Liver (tissue), 9 donors: ENCODE data around the gene COPS4. TPM values are rescaled to one million over a fixed set of nuclear protein-coding genes. Genes with fewer than 3 reads are reported as not detected.
A peak's percentile ranks its signal among the peaks of the same experiment; 100 is the strongest.
"Not testable (repeated sequence)": the region's sequence is repeated elsewhere in the genome, so short reads cannot be mapped to it uniquely, and the experiment has no call there.

Experiments used
- DNase-seq: peaks from one replicate; pipeline ENCODE4 v3.0.0-alpha.2; 2017; ENCODE audit warnings: low spot score
- H3K27ac ChIP-seq, 2 donors: one replicate each; pipeline ENCODE4 v1.7.0; 2013; ENCODE audit warnings: inconsistent platforms in 2 of 2, low read length in 2 of 2, control low read depth in 1 of 2, low read depth in 1 of 2, mild to moderate bottlenecking in 1 of 2
- H3K27me3 ChIP-seq, 4 donors: one replicate each; pipeline versions ENCODE4 v1.6.1 to v1.7.0; 2013; ENCODE audit warnings: low read length in 3 of 4, inconsistent platforms in 1 of 4, mild to moderate bottlenecking in 1 of 4, moderate library complexity in 1 of 4; ENCODE audit not compliant: control insufficient read depth in 4 of 4, insufficient read depth in 4 of 4
- H3K36me3 ChIP-seq, 4 donors: one replicate each; pipeline versions ENCODE4 v1.6.1 to v1.7.0; 2013; ENCODE audit warnings: low read length in 3 of 4, mild to moderate bottlenecking in 3 of 4, low read depth in 1 of 4, moderate library complexity in 1 of 4; ENCODE audit not compliant: control insufficient read depth in 4 of 4, insufficient read depth in 3 of 4
- H3K4me1 ChIP-seq, 4 donors: one replicate each; pipeline versions ENCODE4 v1.6.1 to v1.7.0; 2013; ENCODE audit warnings: low read length in 3 of 4, mild to moderate bottlenecking in 3 of 4, moderate library complexity in 1 of 4; ENCODE audit not compliant: control insufficient read depth in 4 of 4, insufficient read depth in 4 of 4
- H3K4me3 ChIP-seq, 3 donors: one replicate each; pipeline versions ENCODE4 v1.6.1 to v1.7.0; 2013; ENCODE audit warnings: low read length in 3 of 3, control low read depth in 1 of 3, low read depth in 1 of 3, mild to moderate bottlenecking in 1 of 3
- H3K9ac ChIP-seq, 2 donors: one replicate each; pipeline ENCODE4 v1.7.0; 2013; ENCODE audit warnings: low read length in 2 of 2, mild to moderate bottlenecking in 2 of 2, moderate library complexity in 2 of 2, control low read depth in 1 of 2, low read depth in 1 of 2
- H3K9me3 ChIP-seq, 4 donors: one replicate each; pipeline versions ENCODE4 v1.6.1 to v1.7.0; 2013; ENCODE audit warnings: low read length in 3 of 4; ENCODE audit not compliant: control insufficient read depth in 4 of 4
- EGR1 ChIP-seq, 2 donors: IDR thresholded peaks; 2 replicates each; pipeline ENCODE4 v1.6.1; 2016 to 2018; ENCODE audit warnings: antibody characterized with exemption in 2 of 2, low read depth in 2 of 2
- FOXA2 ChIP-seq: IDR thresholded peaks from 2 replicates; pipeline ENCODE4 v1.6.1; 2016; ENCODE audit warnings: antibody characterized with exemption
- GABPA ChIP-seq, 2 donors: IDR thresholded peaks in 1 of 2; conservative IDR thresholded peaks in 1 of 2; 2 replicates each; pipeline ENCODE4 v1.6.1; 2016; ENCODE audit warnings: antibody characterized with exemption in 2 of 2, mild to moderate bottlenecking in 1 of 2, moderate library complexity in 1 of 2
- HNF4A ChIP-seq, 2 donors: conservative IDR thresholded peaks; 2 replicates each; pipeline ENCODE4 v1.6.1; 2016; ENCODE audit warnings: antibody characterized with exemption in 2 of 2, mild to moderate bottlenecking in 2 of 2
- HNF4G ChIP-seq: IDR thresholded peaks from 2 replicates; pipeline ENCODE4 v1.6.1; 2016; ENCODE audit warnings: antibody characterized with exemption
- JUND ChIP-seq, 2 donors: IDR thresholded peaks; 2 replicates each; pipeline ENCODE4 v1.6.1; 2016; ENCODE audit warnings: antibody characterized with exemption in 2 of 2
- MAX ChIP-seq: IDR thresholded peaks from 2 replicates; pipeline ENCODE4 v1.6.1; 2016; ENCODE audit warnings: antibody characterized with exemption
- RAD21 ChIP-seq, 2 donors: IDR thresholded peaks; 2 replicates each; pipeline ENCODE4 v1.6.1; 2016; ENCODE audit warnings: antibody characterized with exemption in 2 of 2, mild to moderate bottlenecking in 2 of 2
- RXRA ChIP-seq, 2 donors: IDR thresholded peaks; 2 replicates each; pipeline ENCODE4 v1.6.1; 2017 to 2018; ENCODE audit warnings: antibody characterized with exemption in 2 of 2, mild to moderate bottlenecking in 1 of 2
- SP1 ChIP-seq: IDR thresholded peaks from 2 replicates; pipeline ENCODE4 v1.6.1; 2018; ENCODE audit warnings: antibody characterized with exemption, mild to moderate bottlenecking
- TAF1 ChIP-seq: conservative IDR thresholded peaks from 2 replicates; pipeline ENCODE4 v1.6.1; 2016; ENCODE audit warnings: antibody characterized with exemption, mild to moderate bottlenecking
- YY1 ChIP-seq: IDR thresholded peaks from 2 replicates; pipeline ENCODE4 v1.6.1; 2016; ENCODE audit warnings: antibody characterized with exemption, mild to moderate bottlenecking
- WGBS: extraction: QIAGEN DNeasy Blood & Tissue Kit; methylation state at CpG from one replicate; pipeline ENCODE4 v1.1.7; 2013; 5-methylcytosine and 5-hydroxymethylcytosine counted together
- polyA plus RNA-seq, 2 donors: library from polyadenylated mRNA; stranded (reverse) in 1 of 2; unstranded in 1 of 2; fragments of 200-250 nt in 1 of 2; fragments of >200 nt in 1 of 2; fragmentation: Nextera tagmentation in 1 of 2; extraction: Ambion mirVana in 1 of 2; gene quantifications; one replicate each; pipeline versions ENCODE4 v1.2.1 to v1.2.3, GENCODE V29; 2013 to 2015
- total RNA-seq, 2 donors: library from RNA; depleted of rRNA; stranded (reverse); fragments of >200 nt; gene quantifications; one replicate each; pipeline ENCODE4 v1.2.3, GENCODE V29; 2014
- TF ChIP-seq, protein P1 (sequence below): IDR thresholded peaks from 2 replicates; pipeline ENCODE4 v1.6.1; 2016; ENCODE audit warnings: antibody characterized with exemption
- TF ChIP-seq, protein P2 (sequence below): IDR thresholded peaks from 2 replicates; pipeline ENCODE4 v1.6.1; 2016; ENCODE audit warnings: antibody characterized with exemption
- TF ChIP-seq, protein P3 (sequence below): IDR thresholded peaks from 2 replicates; pipeline ENCODE4 v1.6.1; 2016; ENCODE audit warnings: antibody characterized with exemption, mild to moderate bottlenecking
- TF ChIP-seq, protein P4 (sequence below): fragments of 150-350 bp; IDR thresholded peaks from 2 replicates; pipeline ENCODE4 v1.5.1; 2017; ENCODE audit warnings: improper control_type of control experiment, low read depth, low read length; ENCODE audit not compliant: missing input control
- donor health status: healthy.
- donor health status: healthy.
- donor health status: healthy.
- donor health status: healthy.
- donor health status: healthy.

Gene COPS4
- total and polyA plus RNA-seq, 4 donors = 15.3 to 46.3 (median 17.4) TPM

DNA sequence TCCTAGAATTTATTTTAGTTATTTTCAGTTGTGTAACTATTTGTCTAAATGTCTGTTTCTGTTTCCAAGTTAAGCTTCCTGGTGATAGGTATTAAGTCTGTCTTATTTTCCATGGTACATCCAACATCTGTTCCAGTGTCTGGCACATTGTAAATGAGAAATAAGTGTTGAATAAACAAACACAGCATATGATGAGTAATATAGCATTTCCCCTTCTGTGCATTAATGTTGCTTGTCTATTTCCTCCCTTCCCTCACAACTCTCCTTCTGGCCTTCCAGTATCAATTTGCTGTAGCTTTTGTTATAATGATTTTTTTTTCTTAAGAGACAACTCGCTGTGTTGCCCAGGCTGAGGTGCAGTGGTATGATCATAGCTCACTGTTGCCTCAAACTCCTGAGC is 36.1 kb downstream of the COPS4 start:
- WGBS = 98% methylated on average over 1 of the region's 1 CpG
- no peaks in the 10 kb centered on the region for H3K4me1 ChIP-seq
- H3K36me3 ChIP-seq = peaks cover 11 to 33% (median 26%) of the 10 kb centered on the region in 4 donors
- H3K9ac ChIP-seq = no peak overlapping the region
- H3K27ac ChIP-seq = no peak overlapping the region
- DNase-seq = no peak
- no peaks in the 10 kb centered on the region for H3K27me3 ChIP-seq
- TF ChIP-seq RAD21 (IDR thresholded peaks at IDR 0.05) (no peak), HNF4A (conservative IDR thresholded peaks at IDR 0.05) (no peak), FOXA2 (no peak), HNF4G (no peak), JUND (IDR thresholded peaks at IDR 0.05) (no peak), TAF1 (no peak), GABPA (IDR thresholded peaks at IDR 0.05 in 1 of 2, conservative IDR thresholded peaks at IDR 0.05 in 1 of 2) (no peak), RXRA (IDR thresholded peaks at IDR 0.05) (no peak), SP1 (no peak), MAX (no peak), EGR1 (IDR thresholded peaks at IDR 0.05; ENCODE audit: low read depth in 2 of 2) (no peak)
- TF ChIP-seq, protein P1, sequence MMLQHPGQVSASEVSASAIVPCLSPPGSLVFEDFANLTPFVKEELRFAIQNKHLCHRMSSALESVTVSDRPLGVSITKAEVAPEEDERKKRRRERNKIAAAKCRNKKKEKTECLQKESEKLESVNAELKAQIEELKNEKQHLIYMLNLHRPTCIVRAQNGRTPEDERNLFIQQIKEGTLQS = no peak
- TF ChIP-seq, protein P2, sequence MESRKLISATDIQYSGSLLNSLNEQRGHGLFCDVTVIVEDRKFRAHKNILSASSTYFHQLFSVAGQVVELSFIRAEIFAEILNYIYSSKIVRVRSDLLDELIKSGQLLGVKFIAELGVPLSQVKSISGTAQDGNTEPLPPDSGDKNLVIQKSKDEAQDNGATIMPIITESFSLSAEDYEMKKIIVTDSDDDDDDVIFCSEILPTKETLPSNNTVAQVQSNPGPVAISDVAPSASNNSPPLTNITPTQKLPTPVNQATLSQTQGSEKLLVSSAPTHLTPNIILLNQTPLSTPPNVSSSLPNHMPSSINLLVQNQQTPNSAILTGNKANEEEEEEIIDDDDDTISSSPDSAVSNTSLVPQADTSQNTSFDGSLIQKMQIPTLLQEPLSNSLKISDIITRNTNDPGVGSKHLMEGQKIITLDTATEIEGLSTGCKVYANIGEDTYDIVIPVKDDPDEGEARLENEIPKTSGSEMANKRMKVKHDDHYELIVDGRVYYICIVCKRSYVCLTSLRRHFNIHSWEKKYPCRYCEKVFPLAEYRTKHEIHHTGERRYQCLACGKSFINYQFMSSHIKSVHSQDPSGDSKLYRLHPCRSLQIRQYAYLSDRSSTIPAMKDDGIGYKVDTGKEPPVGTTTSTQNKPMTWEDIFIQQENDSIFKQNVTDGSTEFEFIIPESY = no peak
- TF ChIP-seq, protein P3, sequence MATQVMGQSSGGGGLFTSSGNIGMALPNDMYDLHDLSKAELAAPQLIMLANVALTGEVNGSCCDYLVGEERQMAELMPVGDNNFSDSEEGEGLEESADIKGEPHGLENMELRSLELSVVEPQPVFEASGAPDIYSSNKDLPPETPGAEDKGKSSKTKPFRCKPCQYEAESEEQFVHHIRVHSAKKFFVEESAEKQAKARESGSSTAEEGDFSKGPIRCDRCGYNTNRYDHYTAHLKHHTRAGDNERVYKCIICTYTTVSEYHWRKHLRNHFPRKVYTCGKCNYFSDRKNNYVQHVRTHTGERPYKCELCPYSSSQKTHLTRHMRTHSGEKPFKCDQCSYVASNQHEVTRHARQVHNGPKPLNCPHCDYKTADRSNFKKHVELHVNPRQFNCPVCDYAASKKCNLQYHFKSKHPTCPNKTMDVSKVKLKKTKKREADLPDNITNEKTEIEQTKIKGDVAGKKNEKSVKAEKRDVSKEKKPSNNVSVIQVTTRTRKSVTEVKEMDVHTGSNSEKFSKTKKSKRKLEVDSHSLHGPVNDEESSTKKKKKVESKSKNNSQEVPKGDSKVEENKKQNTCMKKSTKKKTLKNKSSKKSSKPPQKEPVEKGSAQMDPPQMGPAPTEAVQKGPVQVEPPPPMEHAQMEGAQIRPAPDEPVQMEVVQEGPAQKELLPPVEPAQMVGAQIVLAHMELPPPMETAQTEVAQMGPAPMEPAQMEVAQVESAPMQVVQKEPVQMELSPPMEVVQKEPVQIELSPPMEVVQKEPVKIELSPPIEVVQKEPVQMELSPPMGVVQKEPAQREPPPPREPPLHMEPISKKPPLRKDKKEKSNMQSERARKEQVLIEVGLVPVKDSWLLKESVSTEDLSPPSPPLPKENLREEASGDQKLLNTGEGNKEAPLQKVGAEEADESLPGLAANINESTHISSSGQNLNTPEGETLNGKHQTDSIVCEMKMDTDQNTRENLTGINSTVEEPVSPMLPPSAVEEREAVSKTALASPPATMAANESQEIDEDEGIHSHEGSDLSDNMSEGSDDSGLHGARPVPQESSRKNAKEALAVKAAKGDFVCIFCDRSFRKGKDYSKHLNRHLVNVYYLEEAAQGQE = no peak
- no peaks in the 10 kb centered on the region for H3K9me3 ChIP-seq
- no peak overlapping the region for H3K4me3 ChIP-seq

DNA sequence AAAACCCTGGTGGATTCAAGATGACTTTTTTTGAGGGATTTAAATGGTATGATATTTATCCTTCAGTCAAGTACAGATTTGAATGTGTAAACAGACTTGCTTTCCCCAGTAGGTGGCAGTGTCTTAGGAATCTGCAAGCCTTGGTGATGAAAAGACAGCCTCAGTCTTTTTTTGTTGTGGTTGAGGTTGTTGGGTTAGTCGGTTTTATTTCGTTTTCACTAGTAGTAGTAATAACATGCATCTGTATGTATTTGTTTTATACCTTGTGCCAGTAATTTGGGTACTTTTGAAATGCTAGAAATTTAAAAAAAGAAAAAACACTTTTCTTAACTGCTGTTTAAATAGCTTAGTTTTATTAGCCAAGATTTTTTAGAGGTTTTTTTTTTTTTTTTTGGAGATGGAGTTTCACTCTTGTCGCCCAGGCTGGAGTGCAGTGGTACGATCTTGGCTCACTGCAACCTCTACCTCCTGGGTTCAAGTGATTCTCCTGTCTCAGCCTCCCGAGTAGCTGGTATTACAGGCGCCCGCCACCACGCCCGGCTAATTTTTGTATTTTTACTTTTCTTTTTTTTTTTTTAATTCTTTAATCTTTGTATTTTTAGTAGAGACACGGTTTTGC is 39.2 kb downstream of the COPS4 start:
- DNase-seq = no peak
- WGBS = 79% methylated on average over 10 of the region's 10 CpGs
- H3K4me1 ChIP-seq = no peaks in the 10 kb centered on the region
- TF ChIP-seq, protein P4, sequence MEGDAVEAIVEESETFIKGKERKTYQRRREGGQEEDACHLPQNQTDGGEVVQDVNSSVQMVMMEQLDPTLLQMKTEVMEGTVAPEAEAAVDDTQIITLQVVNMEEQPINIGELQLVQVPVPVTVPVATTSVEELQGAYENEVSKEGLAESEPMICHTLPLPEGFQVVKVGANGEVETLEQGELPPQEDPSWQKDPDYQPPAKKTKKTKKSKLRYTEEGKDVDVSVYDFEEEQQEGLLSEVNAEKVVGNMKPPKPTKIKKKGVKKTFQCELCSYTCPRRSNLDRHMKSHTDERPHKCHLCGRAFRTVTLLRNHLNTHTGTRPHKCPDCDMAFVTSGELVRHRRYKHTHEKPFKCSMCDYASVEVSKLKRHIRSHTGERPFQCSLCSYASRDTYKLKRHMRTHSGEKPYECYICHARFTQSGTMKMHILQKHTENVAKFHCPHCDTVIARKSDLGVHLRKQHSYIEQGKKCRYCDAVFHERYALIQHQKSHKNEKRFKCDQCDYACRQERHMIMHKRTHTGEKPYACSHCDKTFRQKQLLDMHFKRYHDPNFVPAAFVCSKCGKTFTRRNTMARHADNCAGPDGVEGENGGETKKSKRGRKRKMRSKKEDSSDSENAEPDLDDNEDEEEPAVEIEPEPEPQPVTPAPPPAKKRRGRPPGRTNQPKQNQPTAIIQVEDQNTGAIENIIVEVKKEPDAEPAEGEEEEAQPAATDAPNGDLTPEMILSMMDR = peak; percentile 72
- TF ChIP-seq RAD21 (IDR thresholded peaks at IDR 0.05) (peak; percentile 80 to 86), YY1 (no peak)
- no peak overlapping the region for H3K27ac ChIP-seq
- no peaks in the 10 kb centered on the region for H3K9me3 ChIP-seq
- no peaks in the 10 kb centered on the region for H3K27me3 ChIP-seq
- H3K36me3 ChIP-seq = peaks cover 12 to 20% (median 13%) of the 10 kb centered on the region in 4 donors
- H3K9ac ChIP-seq = no peak overlapping the region
- H3K4me3 ChIP-seq = no peak overlapping the region

DNA sequence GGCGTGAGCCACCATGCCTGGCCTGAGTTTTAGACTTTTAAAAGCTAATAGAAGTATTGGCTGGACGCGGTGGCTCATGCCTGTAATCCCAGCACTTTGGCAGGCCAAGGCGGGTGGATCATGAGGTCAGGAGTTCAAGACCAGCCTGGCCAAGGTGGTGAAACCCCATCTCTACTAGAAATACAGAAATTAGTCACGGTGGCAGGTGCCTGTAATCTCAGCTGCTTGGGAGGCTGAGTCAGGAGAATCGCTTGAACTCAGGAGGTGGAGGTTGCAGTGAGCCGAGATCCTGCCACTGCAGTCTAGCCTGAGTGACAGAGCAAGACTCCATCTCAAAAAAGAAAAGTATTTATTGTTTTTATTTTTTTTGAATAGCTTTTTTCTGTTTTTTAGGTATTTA is 39.8 kb downstream of the COPS4 start:
- DNase-seq, H3K9ac ChIP-seq, H3K9me3 ChIP-seq, H3K4me1 ChIP-seq, H3K27ac ChIP-seq, H3K27me3 ChIP-seq, H3K4me3 ChIP-seq: not testable (repeated sequence)
- WGBS = 94% methylated on average over 7 of the region's 7 CpGs
- H3K36me3 ChIP-seq = peaks cover 9 to 18% (median 11%) of the 10 kb centered on the region in 4 donors
